Activated CD8-positive, alpha-beta memory T cell treated with anti-CD3 and anti-CD28 coated beads, Interleukin-2, amount 50 U/mL, for 4 hours (primary cell): Measurements from ENCODE around the gene ZMYM4.
"Not testable (repeated sequence)": the region's sequence is repeated elsewhere in the genome, so short reads cannot be mapped to it uniquely, and the experiment has no call there.

ENCODE experiments used
- DNase-seq: peaks from one replicate; pipeline ENCODE4 v3.0.0-alpha.2; 2020

ZMYM4 gene

DNA sequence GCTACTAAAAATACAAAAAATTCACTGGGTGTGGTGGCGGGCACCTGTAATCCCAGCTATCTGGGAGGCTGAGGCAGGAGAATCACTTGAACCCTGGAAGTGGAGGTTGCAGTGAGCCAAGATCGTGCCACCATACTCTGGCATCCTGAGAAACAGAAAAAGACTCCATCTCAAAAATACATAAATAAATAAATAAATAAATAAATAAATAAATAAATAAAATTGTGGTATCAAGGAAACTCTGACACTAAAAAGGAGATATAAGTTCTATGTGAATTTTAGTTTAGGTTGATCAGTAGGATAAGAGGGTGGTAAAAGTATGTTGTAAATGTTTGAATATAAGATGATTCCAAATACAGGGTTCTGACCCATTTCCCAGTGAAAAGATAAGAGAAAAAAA is 63.1 kb downstream of the ZMYM4 start:
- not testable (repeated sequence) for DNase-seq

GRCh38 chr1:35334485-35334884 is 66.0 kb downstream of the ZMYM4 start:
- no peak for DNase-seq

- DNase-seq, result no peak
These were observed 72.0 kb downstream of the ZMYM4 start for GRCh38 chr1:35340519-35340918.

GRCh38 chr1:35345439-35345981 is 77.0 kb downstream of the ZMYM4 start:
- no peak for DNase-seq

DNA sequence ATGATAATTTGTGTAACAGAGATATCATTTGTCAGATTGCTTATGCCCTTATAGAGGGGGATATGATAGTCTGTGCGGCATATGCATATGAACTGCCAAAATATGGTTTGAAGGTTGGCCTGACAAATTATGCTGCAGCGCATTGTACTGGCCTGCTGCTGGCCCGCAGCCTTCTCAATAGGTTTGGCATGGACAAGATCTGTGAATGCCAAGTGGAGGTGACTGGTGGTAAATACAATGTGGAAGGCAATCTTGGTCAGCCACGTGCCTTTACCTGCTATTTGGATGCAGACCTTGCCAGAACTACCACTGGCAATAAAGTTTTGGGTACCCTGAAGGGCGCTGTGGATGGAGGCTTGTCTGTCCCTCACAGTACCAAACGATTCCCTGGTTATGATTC is 82.4 kb downstream of the ZMYM4 start:
- DNase-seq, result no peak

- DNase-seq, result no peak
These were observed 91.5 kb downstream of the ZMYM4 start for GRCh38 chr1:35359995-35360394.

DNA sequence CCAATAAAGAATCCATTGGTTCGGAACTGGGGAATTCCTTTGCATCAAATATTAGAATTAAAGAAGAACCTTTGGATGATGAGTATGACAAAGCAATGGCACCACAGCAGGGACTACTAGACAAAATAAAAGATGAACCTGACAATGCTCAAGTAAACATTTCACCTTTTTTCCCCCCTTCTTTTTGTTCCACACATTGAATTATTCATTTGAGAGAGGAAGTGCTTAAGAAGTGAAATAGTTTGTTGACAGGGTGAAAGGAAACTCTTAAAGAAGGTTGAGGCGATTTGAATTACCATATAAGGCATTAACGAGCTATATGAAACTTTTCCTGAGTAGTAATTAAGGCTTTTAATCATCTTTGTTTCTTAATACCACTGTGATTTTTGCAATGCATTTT is 93.1 kb downstream of the ZMYM4 start:
- DNase-seq, result no peak

- DNase-seq, result no peak
These were observed 96.2 kb downstream of the ZMYM4 start for GRCh38 chr1:35364741-35365140.

DNA sequence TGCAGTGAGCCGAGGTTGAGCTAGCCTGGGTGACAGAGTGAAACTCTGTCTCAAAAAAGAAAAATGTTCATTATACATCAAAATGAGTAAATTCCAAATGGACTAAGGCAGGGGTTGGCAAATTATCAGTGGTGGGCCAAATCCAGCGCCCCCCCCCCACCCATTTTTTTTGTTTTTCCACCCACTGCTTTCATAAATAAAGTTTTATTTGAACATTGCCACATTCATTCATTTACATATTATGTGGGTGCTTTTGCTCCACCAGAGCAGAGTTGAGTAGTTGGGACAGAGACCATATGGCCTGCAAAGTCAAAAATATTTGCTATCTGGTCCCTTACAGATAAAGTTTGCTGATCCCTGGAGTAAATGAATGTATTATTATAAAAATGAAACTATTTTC is 99.4 kb downstream of the ZMYM4 start:
- no peak for DNase-seq

- DNase-seq, result no peak
These were observed 101.6 kb downstream of the ZMYM4 start for GRCh38 chr1:35369922-35370671.

DNA sequence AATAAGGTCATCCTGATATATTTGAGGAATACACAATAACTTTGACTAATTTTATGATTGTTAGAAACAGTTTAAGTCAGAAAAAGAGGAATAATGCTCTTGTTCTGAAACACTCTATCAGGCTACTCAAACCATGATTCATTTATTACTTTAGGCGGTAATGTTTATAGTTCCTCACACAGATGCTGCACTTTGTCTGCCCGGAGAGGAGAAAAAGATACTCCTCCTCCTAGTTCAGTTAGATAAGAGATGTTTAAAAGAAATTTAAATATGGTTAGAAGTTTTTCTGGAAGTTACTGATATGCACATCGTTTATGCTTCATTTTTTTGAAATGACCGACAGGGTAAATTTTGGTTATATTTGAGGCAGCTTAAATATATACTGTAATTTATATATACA is 103.0 kb downstream of the ZMYM4 start:
- DNase-seq, result no peak

GRCh38 chr1:35377555-35377954 is 109.0 kb downstream of the ZMYM4 start:
- no peak for DNase-seq

- DNase-seq, result no peak
These were observed 111.0 kb downstream of the ZMYM4 start for GRCh38 chr1:35379317-35380000.

- not testable (repeated sequence) for DNase-seq
These were observed 111.6 kb downstream of the ZMYM4 start for GRCh38 chr1:35380111-35380510.

- DNase-seq, result no peak
These were observed 113.6 kb downstream of the ZMYM4 start for GRCh38 chr1:35382107-35382506.

DNA sequence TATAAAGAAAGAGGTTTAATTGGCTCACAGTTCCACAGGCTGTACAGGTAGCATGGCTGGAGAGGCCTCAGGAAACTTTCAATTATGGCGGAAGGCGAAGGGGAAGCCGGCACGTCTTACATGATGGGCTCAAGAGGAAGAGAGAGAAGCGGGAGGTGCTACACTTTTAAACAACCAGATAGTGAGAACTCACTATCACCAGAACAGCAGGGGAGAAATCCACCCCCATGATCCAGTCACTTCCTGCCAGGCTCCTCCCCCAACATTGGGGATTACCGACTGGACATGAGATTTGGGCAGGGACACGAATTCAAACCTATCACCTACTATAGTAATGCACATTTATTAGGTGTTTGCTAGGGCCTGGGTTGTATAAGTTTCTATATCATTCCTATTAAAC is 117.8 kb downstream of the ZMYM4 start:
- no peak for DNase-seq

- DNase-seq, result no peak
These were observed 118.5 kb downstream of the ZMYM4 start for GRCh38 chr1:35386959-35387358.

GRCh38 chr1:35390600-35391494 is 122.3 kb downstream of the ZMYM4 start:
- no peak for DNase-seq

- DNase-seq, result no peak
These were observed 125.9 kb downstream of the ZMYM4 start for GRCh38 chr1:35394386-35394785.

GRCh38 chr1:35398739-35399138 is 130.2 kb downstream of the ZMYM4 start:
- no peak for DNase-seq

DNA sequence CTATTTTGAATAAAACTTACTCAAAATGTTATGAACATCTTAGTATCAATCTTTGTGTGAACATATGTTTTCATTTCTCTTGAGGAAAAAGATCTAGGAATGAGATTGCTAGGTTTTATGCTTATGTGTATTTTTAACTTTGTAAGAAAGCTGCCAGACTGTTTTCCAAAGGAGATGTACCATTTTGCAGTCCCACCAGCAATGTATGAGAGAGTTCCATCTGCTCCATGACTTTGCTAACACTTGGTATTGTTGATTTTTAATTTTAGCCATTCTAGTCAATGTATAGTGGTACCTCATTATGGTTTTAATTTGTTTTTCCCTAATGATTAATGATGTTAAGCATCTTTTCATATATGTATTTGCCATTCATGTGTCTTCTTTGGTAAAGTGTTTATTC is 132.5 kb downstream of the ZMYM4 start:
- DNase-seq, result no peak

DNA sequence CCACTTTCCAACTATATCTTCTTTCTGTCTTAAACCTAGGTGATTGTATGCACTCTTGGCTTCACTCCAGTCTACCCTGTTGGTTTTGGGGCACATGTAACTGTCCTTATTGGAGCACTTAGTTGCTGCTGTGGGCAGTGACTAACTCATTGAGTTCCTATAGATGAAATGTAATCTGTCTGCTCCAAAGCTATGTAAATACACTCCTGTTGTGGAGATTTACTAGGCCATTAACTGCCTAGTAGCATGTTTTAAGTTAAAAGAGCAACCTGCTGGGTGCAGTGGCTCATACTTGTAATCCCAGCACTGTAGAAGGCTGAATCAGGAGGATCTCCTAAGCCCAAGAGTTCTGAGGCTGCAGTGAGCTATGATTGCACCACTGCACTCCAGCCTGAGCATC is 137.6 kb downstream of the ZMYM4 start:
- DNase-seq, result no peak

- DNase-seq, result no peak
These were observed 139.2 kb downstream of the ZMYM4 start for GRCh38 chr1:35407743-35408142.
